Measurements from ENCODE around the gene SMYD4.
A peak's percentile ranks its signal among the peaks of the same experiment; 100 is the strongest.
"Not testable (repeated sequence)": the region's sequence is repeated elsewhere in the genome, so short reads cannot be mapped to it uniquely, and the experiment has no call there.

The SMYD4 gene

DNA sequence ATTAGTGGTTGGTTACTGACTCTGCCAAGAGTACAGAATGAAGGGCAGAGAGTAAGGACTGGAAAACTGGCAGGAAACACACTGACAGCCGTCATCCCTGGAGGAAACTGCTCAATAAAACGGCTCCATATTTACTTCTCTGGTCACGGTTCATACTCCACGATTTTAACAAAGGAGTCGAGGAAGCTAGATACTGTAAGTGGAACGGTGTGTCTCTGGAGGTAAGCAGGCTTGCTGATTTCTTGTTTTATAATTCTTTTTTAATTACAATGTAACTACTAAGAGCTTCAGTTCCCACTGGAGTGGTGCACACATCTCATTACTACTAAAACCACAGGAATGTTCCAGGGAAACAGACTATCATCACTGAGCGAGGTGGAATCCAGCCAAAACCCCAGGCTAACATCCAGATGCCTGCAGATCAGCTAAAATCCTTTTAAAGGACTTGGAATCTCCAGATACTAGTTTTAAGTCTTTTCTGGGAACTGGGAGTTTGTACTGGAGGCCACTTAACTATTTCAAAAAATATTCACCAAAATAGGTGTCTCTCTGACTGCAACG is 50.1 kb downstream of the SMYD4 start:
- DNase-seq (ENCODE audit: low read depth) = peak; percentile 90

DNA sequence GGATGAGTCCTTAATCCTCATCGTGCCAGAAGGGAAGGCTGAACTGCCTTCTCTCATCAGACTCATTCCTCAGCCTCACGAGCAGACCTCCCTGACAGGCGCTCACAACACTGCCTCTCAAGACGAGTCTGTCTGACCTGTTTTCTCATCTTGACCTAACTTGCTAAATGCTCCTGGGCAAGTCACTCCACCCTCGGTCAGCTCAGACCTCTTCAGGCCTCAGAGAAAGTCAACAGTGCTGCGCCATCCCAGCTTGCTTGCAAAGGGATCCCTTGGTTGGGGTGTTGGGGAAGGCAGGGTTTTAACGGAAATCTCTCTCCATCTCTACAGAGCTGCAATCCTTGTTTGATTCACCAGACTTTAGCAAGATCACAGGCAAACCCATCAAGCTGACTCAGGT is 52.8 kb downstream of the SMYD4 start:
- no peak for DNase-seq (ENCODE audit: low read depth)

DNA sequence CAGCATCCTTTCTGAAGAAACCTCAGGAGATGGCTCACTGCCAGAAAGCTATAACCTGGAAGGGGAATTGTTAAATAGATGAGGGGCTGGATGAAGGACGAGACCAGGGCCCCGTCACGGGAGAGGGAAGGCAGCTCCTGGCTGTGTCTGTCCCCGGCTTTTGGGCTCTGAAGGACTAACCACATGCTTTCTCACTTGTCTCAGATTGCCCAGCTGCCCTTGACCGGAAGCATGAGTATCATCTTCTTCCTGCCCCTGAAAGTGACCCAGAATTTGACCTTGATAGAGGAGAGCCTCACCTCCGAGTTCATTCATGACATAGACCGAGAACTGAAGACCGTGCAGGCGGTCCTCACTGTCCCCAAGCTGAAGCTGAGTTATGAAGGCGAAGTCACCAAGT is 53.4 kb downstream of the SMYD4 start:
- DNase-seq (ENCODE audit: low read depth) = no peak

DNA sequence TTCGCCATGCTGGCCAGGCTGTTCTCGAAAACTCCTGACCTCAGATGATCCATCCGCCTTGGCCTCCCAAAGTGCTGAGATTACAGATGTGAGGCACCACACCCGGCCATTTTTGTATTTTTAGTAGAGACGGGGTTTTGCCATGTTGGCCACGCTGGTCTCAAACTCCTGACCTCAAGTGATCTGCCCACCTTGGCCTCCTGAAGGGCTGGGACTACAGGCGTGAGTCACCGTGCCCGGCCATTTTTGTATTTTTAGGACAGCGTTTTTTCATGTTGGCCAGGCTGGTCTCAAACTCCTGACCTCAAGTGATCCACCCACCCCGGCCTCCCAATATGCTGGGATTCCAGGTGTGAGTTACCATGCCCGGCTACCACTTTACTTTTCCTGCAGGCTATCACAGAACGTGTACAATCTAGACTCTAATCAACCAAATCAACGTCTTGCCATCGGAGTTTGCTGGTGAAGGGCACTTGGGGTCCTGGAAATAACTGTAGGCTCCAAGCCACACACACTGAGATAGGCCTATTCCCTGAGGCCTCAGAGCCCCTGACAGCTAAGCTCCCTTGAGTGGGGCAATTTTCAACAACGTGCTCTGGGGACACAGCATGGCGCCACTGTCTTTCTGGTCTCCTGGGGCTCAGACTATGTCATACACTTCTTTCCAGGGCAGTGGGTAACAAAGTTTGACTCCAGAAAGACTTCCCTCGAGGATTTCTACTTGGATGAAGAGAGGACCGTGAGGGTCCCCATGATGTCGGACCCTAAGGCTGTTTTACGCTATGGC is 55.1 kb downstream of the SMYD4 start:
- DNase-seq (ENCODE audit: low read depth) = no peak

DNA sequence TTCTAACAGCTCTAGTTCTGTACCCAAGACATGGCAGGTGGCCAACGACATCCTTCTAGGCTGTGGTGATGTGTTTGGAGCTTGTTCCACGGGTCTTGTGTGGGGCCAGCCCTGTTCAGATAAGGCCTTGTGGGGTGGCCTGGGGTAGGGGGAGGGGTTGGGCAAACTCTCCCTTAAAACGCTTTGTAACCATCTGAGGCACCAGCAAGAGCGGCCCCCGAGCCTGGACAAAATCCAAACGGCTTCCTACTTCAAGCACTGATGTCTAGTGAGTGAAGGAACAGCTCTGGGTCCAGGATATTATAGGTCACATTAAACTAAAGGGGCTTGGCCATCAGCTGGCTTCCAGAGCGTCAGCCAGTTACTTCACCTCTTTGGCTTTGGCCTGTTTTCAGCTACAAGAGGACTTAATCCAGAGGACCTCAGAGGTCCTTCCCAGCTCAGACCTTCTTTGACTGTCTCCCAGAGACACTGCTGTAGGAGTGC is 56.0 kb downstream of the SMYD4 start:
- no peak for DNase-seq (ENCODE audit: low read depth)

DNA sequence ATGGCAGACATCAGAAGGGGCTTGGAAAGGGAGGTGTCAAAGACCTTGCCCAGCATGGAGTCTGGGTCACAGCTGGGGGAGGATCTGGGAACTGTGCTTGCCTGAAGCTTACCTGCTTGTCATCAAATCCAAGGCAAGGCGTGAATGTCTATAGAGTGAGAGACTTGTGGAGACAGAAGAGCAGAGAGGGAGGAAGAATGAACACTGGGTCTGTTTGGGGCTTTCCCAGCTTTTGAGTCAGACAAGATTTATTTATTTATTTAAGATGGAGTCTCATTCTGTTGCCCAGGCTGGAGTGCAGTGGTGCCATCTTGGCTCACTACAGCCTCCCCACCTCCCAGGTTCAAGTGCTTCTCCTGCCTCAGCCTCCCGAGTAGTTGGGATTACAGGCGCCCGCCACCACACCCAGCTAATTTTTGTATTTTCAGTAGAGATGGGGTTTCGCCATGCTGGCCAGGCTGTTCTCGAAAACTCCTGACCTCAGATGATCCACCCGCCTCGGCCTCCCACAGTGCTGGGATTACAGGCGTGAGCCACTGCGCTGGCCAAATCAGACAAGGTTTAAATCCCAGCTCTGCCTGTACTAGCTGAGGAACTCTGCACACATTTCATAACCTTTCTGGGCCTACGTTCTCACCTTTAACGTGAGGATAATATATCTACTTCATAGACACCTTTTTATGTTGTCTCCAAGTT is 56.6 kb downstream of the SMYD4 start:
- not testable (repeated sequence) for DNase-seq (ENCODE audit: low read depth)

DNA sequence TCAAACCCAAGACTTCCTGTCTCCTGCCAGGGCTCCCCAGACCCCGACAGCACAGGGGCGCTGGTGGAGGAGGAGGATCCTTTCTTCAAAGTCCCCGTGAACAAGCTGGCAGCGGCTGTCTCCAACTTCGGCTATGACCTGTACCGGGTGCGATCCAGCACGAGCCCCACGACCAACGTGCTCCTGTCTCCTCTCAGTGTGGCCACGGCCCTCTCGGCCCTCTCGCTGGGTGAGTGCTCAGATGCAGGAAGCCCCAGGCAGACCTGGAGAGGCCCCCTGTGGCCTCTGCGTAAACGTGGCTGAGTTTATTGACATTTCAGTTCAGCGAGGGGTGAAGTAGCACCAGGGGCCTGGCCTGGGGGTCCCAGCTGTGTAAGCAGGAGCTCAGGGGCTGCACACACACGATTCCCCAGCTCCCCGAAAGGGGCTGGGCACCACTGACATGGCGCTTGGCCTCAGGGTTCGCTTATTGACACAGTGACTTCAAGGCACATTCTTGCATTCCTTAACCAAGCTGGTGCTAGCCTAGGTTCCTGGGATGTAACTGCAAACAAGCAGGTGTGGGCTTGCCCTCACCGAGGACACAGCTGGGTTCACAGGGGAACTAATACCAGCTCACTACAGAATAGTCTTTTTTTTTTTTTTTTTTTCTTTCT is 59.8 kb downstream of the SMYD4 start:
- DNase-seq (ENCODE audit: low read depth) = no peak

DNA sequence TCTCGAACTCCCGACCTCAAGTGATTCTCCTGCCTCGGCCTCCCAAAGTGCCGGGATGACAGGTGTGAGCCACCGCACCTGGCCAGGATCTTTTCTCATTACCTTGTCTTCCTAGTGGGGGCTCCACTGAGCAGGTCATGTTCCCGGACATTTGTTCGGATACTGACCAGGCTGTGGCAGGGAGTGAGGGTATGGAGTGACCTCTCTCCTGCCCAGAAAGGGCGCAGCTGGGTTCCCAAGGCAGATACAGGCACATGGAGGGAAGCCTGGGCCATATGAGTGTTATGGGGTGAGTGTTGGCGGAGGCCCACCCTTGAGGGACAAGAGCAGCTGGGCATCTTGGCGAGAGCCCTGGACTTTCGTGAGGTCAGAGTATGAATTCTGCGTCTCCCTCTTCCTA is 62.3 kb downstream of the SMYD4 start:
- no peak for DNase-seq (ENCODE audit: low read depth)

DNA sequence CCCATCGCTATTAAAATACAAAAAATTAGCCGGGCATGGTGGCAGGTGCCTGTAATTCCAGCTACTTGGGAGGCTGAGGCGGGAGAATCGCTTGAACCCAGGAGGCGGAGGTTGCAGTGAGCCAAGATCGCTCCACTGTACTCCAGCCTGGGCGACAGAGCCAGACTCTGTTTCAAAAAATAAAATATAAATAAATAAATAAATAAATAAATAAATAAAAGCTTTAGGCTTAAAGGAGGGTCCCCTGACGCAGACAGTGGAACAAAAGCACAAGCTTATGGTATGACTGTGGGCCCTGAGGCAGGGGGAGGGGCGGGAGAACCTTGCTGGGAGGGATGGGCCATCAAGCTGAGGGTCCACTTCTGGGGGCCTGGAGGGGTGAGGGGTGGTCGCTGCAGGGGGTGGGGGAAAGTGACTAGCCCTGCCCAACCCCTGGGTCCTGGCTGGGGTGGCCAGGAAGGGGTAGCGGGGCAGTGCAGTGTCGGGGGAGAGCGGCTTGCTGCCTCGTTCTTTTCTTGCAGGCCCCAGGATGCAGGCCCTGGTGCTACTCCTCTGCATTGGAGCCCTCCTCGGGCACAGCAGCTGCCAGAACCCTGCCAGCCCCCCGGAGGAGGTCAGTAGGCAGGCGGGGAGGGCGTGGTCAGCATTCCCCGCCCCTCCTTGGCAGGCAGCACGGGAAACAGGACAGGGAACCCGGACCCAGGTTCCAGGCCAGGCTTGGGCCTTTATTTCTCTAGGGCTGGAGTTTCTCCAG is 63.1 kb downstream of the SMYD4 start:
- no peak for DNase-seq (ENCODE audit: low read depth)

DNA sequence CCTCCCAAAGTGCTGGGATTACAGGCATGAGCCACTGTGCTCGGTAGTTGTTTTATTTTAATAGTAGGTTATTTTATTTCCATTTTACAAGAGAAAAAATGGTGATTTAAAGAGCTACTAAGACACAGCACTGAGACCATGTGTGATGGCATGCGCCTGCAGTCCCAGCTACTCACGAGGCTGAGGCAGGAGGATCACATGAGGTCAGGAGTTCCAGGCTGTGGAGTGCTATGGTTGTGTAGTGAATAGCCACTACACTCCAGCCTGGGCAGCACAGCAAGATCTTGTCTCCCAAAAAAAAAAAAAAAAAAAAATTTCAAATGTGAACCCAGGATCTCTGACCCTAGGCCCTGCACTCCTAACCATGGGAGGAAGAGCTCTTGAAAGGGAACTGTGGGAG is 64.1 kb downstream of the SMYD4 start:
- no peak for DNase-seq (ENCODE audit: low read depth)

DNA sequence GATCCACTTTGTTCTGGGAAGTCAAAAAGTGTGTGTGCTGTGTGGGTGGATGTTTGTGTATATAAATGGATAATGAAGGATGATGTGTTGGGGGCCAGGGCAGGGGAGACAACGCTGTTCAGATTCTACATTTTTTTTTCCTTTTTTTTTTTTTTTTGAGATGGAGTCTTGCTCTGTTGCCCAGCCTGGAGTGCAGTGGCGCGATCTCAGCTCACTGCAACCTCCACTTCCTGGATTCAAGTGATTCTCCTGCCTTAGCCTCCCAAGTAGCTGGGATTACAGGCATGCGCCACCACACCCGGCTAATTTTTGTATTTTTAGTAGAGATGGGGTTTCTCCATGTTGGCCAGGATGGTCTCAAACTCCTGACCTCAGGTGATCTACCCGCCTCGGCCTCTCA is 65.0 kb downstream of the SMYD4 start:
- DNase-seq (ENCODE audit: low read depth) = not testable (repeated sequence)

DNA sequence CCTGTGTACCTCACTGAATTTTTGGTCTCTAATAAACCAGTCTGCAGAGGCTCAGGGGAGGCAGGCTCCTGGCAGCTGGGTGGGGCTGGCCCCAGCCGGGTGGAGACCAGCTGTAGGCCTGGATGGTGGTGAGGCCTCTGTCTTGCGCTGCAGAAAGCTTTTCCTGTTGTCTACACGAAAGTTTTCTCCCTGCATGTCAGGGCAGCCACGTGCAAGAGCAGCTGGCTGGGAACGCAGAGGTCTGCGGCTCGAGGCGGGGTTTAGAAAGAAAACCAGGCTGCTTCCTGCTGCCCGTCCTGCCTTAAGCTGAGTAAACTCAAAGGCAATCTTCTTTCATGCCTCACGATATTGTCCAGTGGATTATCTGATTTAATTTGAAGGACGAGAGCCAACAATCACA is 65.4 kb downstream of the SMYD4 start:
- DNase-seq (ENCODE audit: low read depth) = no peak

DNA sequence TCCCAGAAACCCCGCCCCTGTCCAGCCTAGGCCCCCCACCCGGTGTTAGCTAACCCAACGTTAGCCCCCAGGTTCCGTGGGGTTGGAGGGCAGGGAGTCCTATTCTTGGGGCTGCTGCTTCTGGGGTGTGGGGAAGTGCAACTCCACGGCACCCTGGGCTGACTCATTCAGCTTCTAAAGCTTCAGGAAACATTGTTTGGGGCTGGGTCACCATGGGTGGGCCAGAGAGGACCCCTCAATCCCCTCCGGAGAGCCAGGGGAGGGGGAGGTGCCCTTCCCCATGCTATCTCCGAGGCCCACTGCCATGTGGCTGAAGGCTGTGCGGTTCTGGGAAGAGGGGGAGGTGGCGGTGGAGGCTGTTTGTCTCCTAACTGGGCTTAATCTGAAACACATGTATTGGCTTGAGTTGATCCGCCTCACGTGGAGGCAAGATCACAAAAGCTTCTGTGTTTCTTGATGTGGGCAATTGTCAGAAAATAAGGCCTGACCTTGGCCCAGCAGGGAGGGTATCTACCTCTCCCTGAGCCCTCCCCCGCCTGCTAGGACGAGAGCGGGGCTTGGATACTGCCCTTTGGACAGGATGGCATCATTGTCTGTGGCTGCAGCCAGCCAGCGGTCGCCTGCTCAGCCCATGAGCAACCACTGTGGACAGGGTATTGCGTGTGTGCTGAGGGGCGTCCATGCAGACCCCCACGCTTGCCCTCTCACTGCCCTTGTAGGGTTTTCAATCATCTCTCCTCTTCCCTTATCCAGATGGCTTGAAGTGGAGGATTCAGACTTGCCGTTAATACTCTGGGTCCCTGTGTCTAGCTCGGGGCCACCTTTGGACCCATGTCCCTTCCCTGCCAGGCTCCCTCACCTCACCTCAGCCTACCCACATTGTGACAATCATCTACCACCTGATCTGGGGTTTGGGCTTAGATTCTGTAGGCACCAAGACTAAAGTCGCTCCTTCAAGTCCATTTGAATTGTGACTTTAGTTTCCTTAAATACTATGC is 66.5 kb downstream of the SMYD4 start:
- no peak for DNase-seq (ENCODE audit: low read depth)

DNA sequence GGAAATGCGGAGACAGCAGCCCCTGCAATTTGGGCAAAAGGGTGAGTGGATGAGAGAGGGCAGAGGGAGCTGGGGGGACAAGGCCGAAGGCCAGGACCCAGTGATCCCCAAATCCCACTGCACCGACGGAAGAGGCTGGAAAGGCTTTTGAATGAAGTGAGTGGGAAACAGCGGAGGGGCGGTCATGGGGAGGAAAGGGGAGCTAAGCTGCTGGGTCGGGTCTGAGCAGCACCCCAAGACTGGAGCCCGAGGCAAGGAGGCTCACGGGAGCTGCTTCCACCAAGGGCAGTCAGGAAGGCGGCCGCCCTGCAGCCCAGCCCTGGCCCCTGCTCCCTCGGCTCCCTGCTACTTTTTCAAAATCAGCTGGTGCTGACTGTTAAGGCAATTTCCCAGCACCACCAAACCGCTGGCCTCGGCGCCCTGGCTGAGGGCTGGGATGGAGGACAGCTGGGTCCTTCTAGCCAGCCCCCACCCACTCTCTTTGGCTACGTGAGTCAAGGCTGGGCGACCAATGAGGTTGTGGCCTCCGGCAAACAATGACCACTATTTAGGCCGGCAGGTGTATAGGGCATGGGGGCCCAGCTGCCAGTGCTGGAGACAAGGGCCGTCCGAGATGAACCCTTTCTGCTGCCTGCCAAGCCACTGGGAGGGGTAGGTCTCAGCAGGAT is 67.3 kb downstream of the SMYD4 start:
- no peak for DNase-seq (ENCODE audit: low read depth)

DNA sequence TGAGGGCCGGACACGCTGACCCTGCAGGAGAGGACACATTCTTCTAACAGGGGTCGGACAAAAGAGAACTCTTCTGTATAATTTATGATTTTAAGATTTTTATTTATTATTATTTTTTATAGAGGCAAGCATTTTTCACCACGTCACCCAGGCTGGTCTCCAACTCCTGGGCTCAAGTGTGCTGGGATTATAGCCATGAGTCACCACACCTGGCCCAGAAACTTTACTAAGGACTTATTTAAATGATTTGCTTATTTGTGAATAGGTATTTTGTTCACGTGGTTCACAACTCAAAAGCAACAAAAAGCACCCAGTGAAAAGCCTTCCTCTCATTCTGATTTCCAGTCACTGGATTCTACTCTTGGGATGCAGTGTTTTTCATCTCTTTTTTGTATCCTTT is 70.2 kb downstream of the SMYD4 start:
- DNase-seq (ENCODE audit: low read depth) = no peak

DNA sequence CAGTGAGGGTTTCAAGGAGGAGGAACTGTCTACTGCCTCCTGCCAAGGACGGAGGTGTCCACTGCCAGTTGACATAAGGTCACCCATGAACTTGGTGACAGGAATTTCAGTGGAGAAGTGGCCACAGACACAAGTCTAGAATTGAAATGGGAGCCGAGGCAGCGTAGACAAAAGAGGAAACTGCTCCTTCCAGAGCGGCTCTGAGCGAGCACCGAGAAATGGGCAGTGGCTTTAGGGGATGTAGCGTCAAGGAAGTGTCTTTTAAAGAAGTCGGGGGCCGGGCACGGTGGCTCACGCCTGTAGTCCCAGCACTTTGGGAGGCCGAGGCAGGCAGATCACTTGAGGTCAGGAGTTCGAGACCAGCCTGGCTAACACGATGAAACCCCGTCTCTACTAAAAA is 70.9 kb downstream of the SMYD4 start:
- DNase-seq (ENCODE audit: low read depth) = no peak

DNA sequence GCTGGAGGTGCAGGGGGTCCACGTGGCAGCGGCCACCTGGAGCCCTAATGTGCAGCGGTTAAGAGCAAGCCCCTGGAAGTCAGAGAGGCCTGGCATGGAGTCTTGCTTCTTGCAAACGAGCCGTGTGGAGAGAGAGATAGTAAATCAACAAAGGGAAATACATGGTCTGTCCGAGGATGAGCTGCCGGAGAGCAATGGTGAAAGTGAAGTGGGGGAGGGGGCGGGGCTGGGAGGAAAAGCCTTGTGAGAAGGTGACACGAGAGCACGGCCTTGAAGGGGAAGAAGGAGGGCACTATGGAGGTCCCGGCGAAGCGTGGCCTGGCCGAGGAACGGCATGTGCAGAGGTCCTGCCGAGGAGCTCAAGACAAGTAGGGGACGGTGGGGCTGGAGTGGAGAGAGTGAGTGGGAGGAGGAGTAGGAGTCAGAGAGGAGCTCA is 73.9 kb downstream of the SMYD4 start:
- no peak for DNase-seq (ENCODE audit: low read depth)

DNA sequence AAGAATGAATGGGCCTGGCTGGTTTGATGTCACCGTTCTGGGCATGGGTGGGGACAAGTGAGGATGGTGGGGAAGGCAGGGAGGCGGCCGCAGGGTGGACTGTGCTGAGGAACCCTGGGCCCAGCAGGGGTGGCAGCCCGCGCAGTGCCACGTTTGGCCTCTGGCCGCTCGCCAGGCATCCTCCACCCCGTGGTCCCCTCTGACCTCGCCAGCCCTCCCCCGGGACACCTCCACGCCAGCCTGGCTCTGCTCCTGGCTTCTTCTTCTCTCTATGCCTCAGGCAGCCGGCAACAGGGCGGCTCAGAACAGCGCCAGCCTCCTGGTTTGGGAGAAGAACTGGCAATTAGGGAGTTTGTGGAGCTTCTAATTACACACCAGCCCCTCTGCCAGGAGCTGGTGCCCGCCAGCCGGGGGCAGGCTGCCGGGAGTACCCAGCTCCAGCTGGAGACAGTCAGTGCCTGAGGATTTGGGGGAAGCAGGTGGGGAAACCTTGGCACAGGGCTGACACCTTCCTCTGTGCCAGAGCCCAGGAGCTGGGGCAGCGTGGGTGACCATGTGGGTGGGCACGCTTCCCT is 74.4 kb downstream of the SMYD4 start:
- no peak for DNase-seq (ENCODE audit: low read depth)

DNA sequence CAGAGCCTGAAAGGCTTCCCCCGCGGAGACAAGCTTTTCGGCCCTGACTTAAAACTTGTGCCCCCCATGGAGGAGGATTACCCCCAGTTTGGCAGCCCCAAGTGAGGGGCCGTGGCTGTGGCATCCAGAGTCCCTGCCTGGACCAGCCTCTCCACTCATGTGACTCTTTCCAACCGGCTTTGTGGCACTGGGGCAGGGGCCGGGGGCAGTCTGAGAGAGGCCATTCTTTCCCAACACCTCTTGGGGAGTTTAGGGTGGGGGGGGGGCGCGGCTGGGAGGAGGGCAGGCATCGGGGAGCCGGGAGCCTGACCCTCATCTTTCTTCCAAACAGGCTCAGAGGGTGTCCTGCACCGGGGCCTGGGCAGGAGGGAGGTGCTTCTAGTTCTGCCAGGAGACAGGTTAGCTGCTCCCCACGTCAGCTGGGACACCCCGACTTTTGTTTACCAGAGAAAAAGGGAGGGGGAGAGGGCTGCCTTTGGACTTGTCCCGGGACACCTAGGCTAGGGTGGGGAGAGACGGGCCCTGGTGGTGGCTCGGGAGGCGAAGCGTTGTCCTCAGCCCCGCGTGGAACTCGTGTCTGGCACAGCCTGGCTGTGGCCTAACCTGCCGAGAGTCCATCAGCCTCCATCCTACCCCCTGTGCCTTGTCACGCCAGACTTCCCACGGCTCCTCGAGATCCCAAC is 75.1 kb downstream of the SMYD4 start:
- no peak for DNase-seq (ENCODE audit: low read depth)
